GM18511 (cell line): Measurements from ENCODE around the gene ATXN7L1.

Source experiments
- ATAC-seq: cut with Tn5 transposase; IDR thresholded peaks from one replicate; pipeline ENCODE4 v1.9.1; 2021; ENCODE audit warnings: mild to moderate bottlenecking, moderate library complexity; ENCODE audit not compliant: unreplicated experiment

Gene ATXN7L1

GRCh38 chr7:105779856-105780780 is 96.3 kb downstream of the ATXN7L1 start:
- no peak for ATAC-seq

- no peak for ATAC-seq
Measured at GRCh38 chr7:105778956-105779355, 97.4 kb downstream of the ATXN7L1 start.

GRCh38 chr7:105776986-105777910 is 99.2 kb downstream of the ATXN7L1 start:
- ATAC-seq: no peak

- no peak for ATAC-seq
Measured at GRCh38 chr7:105776068-105776790, 100.2 kb downstream of the ATXN7L1 start.

- no peak for ATAC-seq
Measured at GRCh38 chr7:105775580-105775979, 100.8 kb downstream of the ATXN7L1 start.

- ATAC-seq: no peak
Measured at GRCh38 chr7:105773030-105773460, 103.4 kb downstream of the ATXN7L1 start.

- no peak for ATAC-seq
Measured at GRCh38 chr7:105769901-105770628, 106.3 kb downstream of the ATXN7L1 start.

- ATAC-seq: no peak
Measured at GRCh38 chr7:105768898-105769507, 107.4 kb downstream of the ATXN7L1 start.

GRCh38 chr7:105768117-105768516 is 108.3 kb downstream of the ATXN7L1 start:
- no peak for ATAC-seq

- ATAC-seq: peak; percentile 54
Measured at GRCh38 chr7:105766421-105767073, 109.9 kb downstream of the ATXN7L1 start.

- ATAC-seq: no peak
Measured at GRCh38 chr7:105765846-105766245, 110.6 kb downstream of the ATXN7L1 start.

GRCh38 chr7:105764506-105764905 is 111.9 kb downstream of the ATXN7L1 start:
- no peak for ATAC-seq

- no peak for ATAC-seq
Measured at GRCh38 chr7:105760551-105761447, 115.6 kb downstream of the ATXN7L1 start.

GRCh38 chr7:105759670-105760550 is 116.5 kb downstream of the ATXN7L1 start:
- no peak for ATAC-seq

- ATAC-seq: no peak
Measured at GRCh38 chr7:105756367-105756766, 120.0 kb downstream of the ATXN7L1 start.

- no peak for ATAC-seq
Measured at GRCh38 chr7:105752671-105753275, 123.6 kb downstream of the ATXN7L1 start.

- no peak for ATAC-seq
Measured at GRCh38 chr7:105751054-105751453, 125.3 kb downstream of the ATXN7L1 start.
